NCI-H1694 treated with DMSO at 0.1 percent for 48 hours (cell line): ENCODE results near the gene CELF2.
"Not testable (repeated sequence)": the region's sequence is repeated elsewhere in the genome, so short reads cannot be mapped to it uniquely, and the experiment has no call there.

Source experiments
- DNase-seq: peaks from one replicate; lab custom pipeline; 2025; lab: John Stamatoyannopoulos, UW

CELF2 gene

GRCh38 chr10:11175823-11176243, 158.2 kb downstream of the CELF2 start:
- no peak for DNase-seq

GRCh38 chr10:11176746-11177145, 159.1 kb downstream of the CELF2 start:
- no peak for DNase-seq

- DNase-seq: no peak
These were observed 159.7 kb downstream of the CELF2 start for GRCh38 chr10:11177381-11177780.

- no peak for DNase-seq
These were observed 160.3 kb downstream of the CELF2 start for GRCh38 chr10:11177926-11178471.

GRCh38 chr10:11178606-11179515, 161.2 kb downstream of the CELF2 start:
- no peak for DNase-seq

- no peak for DNase-seq
These were observed 161.9 kb downstream of the CELF2 start for GRCh38 chr10:11179516-11180105.

GRCh38 chr10:11180228-11180627, 162.6 kb downstream of the CELF2 start:
- DNase-seq: no peak

GRCh38 chr10:11181978-11182377, 164.3 kb downstream of the CELF2 start:
- no peak for DNase-seq

- no peak for DNase-seq
These were observed 165.3 kb downstream of the CELF2 start for GRCh38 chr10:11183015-11183414.

GRCh38 chr10:11184093-11184492, 166.4 kb downstream of the CELF2 start:
- no peak for DNase-seq

GRCh38 chr10:11185128-11185665, 167.5 kb downstream of the CELF2 start:
- DNase-seq: not testable (repeated sequence)

GRCh38 chr10:11186374-11186773, 168.7 kb downstream of the CELF2 start:
- no peak for DNase-seq

GRCh38 chr10:11189582-11190376, 172.1 kb downstream of the CELF2 start:
- DNase-seq: no peak

GRCh38 chr10:11191190-11191589, 173.5 kb downstream of the CELF2 start:
- DNase-seq: no peak

GRCh38 chr10:11191678-11192077, 174.0 kb downstream of the CELF2 start:
- DNase-seq: no peak

GRCh38 chr10:11192304-11193000, 174.8 kb downstream of the CELF2 start:
- no peak for DNase-seq

GRCh38 chr10:11193001-11193551, 175.4 kb downstream of the CELF2 start:
- no peak for DNase-seq

GRCh38 chr10:11194859-11195586, 177.4 kb downstream of the CELF2 start:
- no peak for DNase-seq

- DNase-seq: no peak
These were observed 178.0 kb downstream of the CELF2 start for GRCh38 chr10:11195623-11196022.

- no peak for DNase-seq
These were observed 179.6 kb downstream of the CELF2 start for GRCh38 chr10:11197266-11197712.
